GM12874 (cell line): ENCODE data around the gene SYNGR3.

Source experiments
- TF ChIP-seq, protein P1 (sequence below): IDR thresholded peaks from 2 replicates; pipeline ENCODE4 v1.5.1; 2011; ENCODE audit warnings: low read depth, mild to moderate bottlenecking, control low read depth, low read length, moderate library complexity; ENCODE audit not compliant: insufficient read depth

The SYNGR3 gene

DNA sequence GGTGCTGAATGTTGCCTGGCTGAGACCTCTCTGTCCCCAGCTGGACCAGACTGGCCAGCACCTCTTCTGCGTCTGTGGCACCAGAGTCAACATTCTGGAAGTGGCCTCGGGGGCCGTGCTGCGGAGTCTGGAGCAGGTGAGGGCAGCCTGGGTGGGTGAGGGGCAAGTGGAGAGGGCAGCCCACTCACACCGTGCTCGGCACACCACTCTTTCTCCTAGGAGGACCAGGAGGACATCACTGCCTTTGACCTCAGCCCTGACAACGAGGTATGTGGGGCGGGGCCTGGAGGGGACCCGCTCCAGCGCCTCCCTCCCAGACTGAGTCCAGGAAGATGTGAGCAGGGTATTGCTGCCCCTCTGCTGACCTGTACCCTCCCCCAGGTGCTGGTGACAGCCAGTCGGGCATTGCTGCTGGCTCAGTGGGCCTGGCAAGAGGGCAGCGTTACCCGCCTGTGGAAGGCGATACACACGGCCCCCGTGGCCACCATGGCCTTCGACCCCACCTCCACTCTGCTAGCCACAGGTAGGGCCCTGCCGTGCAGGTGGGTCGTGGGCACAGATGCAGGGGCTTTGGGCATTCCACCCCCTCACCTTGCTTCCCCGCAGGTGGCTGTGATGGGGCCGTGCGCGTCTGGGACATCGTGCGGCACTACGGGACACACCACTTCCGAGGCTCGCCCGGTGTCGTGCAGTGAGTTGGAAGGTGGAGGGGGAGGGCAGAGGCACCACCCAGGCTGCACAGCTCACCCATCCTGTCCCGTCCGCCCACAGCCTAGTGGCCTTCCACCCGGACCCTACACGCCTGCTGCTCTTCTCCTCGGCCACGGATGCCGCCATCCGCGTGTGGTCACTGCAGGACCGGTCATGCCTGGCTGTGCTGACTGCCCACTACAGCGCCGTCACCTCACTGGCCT lies 15.4 kb upstream of the SYNGR3 start:
- TF ChIP-seq, protein P1, sequence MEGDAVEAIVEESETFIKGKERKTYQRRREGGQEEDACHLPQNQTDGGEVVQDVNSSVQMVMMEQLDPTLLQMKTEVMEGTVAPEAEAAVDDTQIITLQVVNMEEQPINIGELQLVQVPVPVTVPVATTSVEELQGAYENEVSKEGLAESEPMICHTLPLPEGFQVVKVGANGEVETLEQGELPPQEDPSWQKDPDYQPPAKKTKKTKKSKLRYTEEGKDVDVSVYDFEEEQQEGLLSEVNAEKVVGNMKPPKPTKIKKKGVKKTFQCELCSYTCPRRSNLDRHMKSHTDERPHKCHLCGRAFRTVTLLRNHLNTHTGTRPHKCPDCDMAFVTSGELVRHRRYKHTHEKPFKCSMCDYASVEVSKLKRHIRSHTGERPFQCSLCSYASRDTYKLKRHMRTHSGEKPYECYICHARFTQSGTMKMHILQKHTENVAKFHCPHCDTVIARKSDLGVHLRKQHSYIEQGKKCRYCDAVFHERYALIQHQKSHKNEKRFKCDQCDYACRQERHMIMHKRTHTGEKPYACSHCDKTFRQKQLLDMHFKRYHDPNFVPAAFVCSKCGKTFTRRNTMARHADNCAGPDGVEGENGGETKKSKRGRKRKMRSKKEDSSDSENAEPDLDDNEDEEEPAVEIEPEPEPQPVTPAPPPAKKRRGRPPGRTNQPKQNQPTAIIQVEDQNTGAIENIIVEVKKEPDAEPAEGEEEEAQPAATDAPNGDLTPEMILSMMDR = no peak

DNA sequence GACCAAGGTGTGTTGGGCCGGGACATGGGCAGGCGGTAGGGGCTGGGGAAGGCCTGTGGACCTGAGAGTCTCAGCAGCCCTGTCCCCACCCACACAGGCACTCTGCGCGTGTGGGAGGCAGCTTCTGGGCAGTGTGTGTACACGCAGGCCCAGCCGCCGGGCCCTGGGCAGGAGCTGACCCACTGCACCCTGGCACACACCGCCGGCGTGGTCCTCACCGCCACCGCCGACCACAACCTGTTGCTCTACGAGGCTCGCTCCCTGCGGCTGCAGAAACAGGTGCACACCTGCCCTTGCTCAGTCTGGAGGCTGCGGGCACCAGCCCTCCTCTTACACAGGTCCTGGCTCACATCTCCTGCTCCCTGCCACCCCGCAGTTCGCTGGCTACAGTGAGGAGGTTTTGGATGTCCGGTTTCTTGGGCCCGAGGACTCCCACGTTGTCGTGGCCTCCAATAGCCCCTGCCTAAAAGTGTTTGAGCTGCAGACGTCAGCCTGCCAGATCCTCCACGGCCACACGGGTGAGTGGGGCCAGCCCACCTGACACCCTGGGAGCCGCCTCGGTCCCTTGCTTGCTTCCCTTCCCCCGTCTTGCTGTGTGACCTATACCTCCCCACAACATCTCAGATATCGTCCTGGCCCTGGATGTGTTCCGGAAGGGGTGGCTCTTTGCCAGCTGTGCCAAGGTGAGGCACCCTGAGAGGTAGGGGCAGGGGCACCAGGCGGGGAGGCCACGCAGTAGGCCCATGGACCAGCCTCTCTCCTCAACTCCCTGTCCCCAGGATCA lies 14.1 kb upstream of the SYNGR3 start:
- TF ChIP-seq, protein P1 = no peak

DNA sequence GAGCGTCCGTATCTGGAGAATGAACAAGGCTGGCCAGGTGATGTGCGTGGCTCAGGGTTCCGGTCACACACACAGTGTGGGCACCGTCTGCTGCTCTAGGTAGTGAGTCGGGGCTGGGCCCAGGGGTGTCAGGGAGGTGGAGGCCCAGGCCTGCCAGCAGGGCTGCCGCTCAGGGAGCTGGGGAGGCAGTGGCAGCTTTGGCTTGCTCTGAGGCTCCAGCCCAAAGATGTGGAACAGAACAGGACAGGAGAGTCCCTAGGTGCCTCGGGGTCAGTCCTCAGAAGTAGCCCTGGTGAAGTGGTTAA lies 13.6 kb upstream of the SYNGR3 start:
- TF ChIP-seq, protein P1 = no peak

DNA sequence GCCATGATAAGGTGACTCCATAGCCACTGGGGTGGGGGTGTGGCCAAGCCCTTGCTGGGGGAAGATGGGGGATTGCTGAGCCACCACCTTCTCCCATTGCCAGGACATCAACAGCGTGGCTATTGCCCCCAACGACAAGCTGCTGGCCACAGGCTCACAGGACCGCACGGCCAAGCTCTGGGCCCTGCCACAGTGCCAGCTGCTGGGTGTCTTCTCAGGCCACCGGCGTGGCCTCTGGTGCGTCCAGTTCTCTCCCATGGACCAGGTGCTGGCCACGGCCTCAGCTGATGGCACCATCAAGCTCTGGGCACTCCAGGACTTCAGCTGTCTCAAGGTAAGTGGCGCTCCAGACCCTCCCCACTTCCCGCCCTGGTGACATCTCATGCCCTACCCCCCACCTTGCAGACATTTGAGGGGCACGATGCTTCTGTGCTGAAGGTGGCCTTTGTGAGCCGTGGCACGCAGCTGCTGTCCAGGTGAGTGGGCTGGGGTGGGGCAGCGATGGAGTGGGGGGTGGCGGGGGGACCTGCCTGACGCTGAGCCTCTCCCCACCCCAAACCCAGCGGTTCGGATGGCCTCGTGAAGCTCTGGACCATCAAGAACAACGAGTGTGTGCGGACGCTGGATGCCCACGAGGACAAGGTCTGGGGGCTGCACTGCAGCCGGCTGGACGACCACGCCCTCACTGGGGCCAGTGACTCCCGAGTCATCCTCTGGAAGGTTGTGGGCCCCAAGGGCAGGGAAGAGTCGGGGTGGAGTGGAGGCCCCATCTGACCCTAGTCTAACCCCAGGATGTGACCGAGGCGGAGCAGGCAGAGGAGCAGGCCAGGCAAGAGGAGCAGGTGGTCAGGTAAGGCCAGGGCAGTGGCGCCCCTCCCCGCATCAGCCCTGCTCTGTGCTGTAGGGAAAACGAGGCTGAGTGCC lies 12.6 kb upstream of the SYNGR3 start:
- TF ChIP-seq, protein P1 = no peak

DNA sequence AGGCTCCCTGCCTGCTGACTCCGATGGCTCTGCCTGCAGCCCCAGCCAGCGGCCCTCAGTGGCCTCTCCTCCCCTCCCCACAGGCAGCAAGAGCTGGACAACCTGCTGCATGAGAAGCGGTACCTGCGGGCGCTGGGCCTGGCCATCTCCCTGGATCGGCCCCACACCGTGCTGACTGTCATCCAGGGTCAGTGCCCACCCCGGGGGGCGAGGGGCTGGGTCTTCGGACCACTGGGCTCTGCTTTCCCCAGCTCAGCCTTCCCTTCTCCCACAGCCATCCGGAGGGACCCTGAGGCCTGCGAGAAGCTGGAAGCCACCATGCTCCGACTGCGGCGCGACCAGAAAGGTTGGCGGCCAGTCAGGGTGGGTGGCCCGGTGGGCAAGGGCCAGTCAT lies 11.9 kb upstream of the SYNGR3 start:
- TF ChIP-seq, protein P1 = no peak

DNA sequence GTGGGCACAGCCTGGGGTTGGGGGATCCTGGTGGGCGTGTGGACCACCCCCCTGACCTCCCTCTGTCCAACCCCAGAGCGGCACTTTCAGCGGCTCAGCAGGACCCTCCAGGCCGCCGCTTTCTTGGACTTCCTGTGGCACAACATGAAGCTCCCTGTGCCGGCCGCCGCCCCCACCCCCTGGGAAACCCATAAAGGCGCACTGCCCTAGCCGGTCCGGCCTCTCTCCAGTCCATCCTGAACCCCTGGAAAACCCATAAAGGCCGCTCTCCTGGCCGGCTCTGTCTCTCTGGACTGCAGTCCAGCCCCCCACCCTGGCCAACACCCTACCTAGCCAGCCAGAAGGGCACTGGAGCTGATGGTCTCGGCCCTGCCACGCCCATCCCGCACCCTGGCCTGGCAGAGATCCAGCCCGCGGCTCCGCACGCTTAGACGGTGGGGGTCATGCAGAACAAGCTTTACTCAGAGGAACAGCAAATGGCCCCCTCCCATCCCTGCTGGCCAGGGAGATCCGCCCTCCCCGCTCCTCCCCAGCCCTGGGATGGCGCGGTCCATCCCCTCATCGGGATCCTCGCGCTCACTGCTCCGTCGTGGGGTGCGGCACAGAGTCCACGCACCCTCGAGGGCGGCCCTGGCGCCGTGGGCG lies 11.2 kb upstream of the SYNGR3 start:
- TF ChIP-seq, protein P1 = no peak
